BJ (cell line): ENCODE results near the gene GHRHR. TPM values are rescaled to one million over a fixed set of nuclear protein-coding genes. Genes with fewer than 3 reads are reported as not detected.

Source experiments
- CTCF ChIA-PET: fragments of 350-600 bp; formaldehyde crosslinking; extraction: SDS; loops from one replicate; lab custom pipeline; 2021; ENCODE audit warnings: antibody characterized with exemption, inconsistent platforms; lab: Yijun Ruan, JAX
- POLR2A ChIA-PET: fragments of 300-600 bp; sonication (Branson Sonifier 250); formaldehyde crosslinking; extraction: SDS; loops from one replicate; lab custom pipeline; 2021; ENCODE audit warnings: antibody characterized with exemption; lab: Charles Lee
- DNase-seq: peaks from one replicate; pipeline ENCODE4 v3.0.0-alpha.2; 2011; ENCODE audit warnings: low read depth
- H3K27me3 ChIP-seq: 2 replicates; pipeline ENCODE4 v1.6.0; 2011; ENCODE audit warnings: low read length; ENCODE audit not compliant: control insufficient read depth, insufficient read depth
- H3K36me3 ChIP-seq: 2 replicates; pipeline ENCODE4 v1.5.1; 2011; ENCODE audit warnings: low read length; ENCODE audit not compliant: control insufficient read depth, insufficient read depth
- H3K4me3 ChIP-seq: 2 replicates; pipeline ENCODE4 v1.5.1; 2011; ENCODE audit warnings: low read depth, mild to moderate bottlenecking, control low read depth, low read length
- polyA plus RNA-seq: library from polyadenylated mRNA; depleted of rRNA; stranded (reverse); fragments of >200 nt; gene quantifications from 2 replicates; pipeline ENCODE4 v1.2.3, GENCODE V29; 2011
- TF ChIP-seq, protein P1 (sequence below): IDR thresholded peaks from 2 replicates; pipeline ENCODE4 v1.5.1; 2011; ENCODE audit warnings: low read depth, mild to moderate bottlenecking, control low read depth, inconsistent platforms, low read length, moderate library complexity; ENCODE audit not compliant: insufficient read depth

Gene GHRHR
- polyA plus RNA-seq, 1 experiment = not detected

DNA sequence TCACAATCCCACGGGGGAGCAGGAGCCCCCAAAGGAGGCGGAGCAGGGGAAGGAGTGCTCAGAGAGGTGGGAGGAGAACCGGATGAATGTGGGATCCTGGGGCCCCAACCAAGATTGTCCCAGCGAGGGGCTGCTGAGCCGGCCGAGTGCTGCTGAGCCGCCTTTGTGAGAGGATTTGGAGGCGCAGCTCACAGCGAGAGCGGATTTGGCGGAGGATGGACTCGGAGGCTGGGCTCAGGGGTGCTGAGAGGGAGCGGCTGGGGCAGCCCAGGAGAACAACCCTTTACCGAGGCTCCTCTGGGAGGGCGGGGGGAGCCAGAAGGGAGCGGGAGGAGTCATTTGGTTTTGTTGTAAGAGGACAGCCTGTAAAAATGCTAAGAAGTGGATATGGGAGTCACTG is 23.0 kb downstream of the GHRHR start:
- ChIA-PET POLR2A (interaction anchor here (0.6 kb wide), 1 partner anchor 509 kb away, joined by 5 read pairs; no protein-coding TSS in a partner anchor), CTCF (interaction anchor here (4.2 to 10.0 kb wide), 2 partner anchors 136 to 148 kb away, joined by 25 to 255 read pairs; no protein-coding TSS in a partner anchor)
- no peaks in the 10 kb centered on the region for H3K36me3 ChIP-seq

DNA sequence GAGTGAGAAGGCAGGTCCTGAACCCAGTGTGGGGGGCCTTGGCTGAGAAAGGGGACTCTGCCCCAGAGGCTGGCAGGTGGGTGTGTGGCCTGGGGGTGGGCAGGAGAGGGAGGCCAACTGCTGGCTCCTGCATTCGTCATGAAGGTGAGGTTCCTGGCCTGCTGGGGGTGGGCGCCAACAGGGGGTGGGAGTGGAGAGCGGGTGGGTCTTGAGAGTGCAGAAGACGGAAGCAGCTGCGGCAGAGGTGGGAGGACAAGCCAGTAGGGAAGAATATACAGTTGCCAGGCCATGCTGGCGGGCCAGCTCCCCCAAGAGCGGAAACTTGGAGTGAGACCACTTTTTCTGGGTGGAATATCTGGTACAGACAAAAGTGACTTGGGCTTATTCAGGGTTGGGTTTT is 23.4 kb downstream of the GHRHR start:
- DNase-seq = no peak
- Histone ChIP-seq H3K4me3 (no peak overlapping the region), H3K27me3 (no peaks in the 10 kb centered on the region; the same call in 1 of the 2 replicates), H3K36me3 (no peaks in the 10 kb centered on the region)
- ChIA-PET POLR2A (interaction anchor here (0.6 kb wide), 1 partner anchor 509 kb away, joined by 5 read pairs; no protein-coding TSS in a partner anchor), CTCF (interaction anchor here (4.2 to 10.0 kb wide), 2 partner anchors 136 to 147 kb away, joined by 25 to 255 read pairs; no protein-coding TSS in a partner anchor)
- TF ChIP-seq, protein P1, sequence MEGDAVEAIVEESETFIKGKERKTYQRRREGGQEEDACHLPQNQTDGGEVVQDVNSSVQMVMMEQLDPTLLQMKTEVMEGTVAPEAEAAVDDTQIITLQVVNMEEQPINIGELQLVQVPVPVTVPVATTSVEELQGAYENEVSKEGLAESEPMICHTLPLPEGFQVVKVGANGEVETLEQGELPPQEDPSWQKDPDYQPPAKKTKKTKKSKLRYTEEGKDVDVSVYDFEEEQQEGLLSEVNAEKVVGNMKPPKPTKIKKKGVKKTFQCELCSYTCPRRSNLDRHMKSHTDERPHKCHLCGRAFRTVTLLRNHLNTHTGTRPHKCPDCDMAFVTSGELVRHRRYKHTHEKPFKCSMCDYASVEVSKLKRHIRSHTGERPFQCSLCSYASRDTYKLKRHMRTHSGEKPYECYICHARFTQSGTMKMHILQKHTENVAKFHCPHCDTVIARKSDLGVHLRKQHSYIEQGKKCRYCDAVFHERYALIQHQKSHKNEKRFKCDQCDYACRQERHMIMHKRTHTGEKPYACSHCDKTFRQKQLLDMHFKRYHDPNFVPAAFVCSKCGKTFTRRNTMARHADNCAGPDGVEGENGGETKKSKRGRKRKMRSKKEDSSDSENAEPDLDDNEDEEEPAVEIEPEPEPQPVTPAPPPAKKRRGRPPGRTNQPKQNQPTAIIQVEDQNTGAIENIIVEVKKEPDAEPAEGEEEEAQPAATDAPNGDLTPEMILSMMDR = no peak

More for the DNA sequence above, 23.0 kb downstream of the GHRHR start:
- Histone ChIP-seq H3K27me3 (no peaks in the 10 kb centered on the region; the same call in 1 of the 2 replicates), H3K4me3 (no peak overlapping the region)
- no peak for DNase-seq
- TF ChIP-seq, protein P1 = no peak

GRCh38 chr7:30987936-30988335 is 24.2 kb downstream of the GHRHR start:
- ChIA-PET POLR2A (no interaction called here), CTCF (interaction anchor here (0.9 to 5.2 kb wide), 2 partner anchors 134 to 188 kb away, joined by 3 to 38 read pairs; no protein-coding TSS in a partner anchor)
- no peak for DNase-seq
- TF ChIP-seq, protein P1 = no peak
- Histone ChIP-seq H3K4me3 (no peak overlapping the region), H3K27me3 (no peaks in the 10 kb centered on the region; the same call in 1 of the 2 replicates), H3K36me3 (no peaks in the 10 kb centered on the region)

DNA sequence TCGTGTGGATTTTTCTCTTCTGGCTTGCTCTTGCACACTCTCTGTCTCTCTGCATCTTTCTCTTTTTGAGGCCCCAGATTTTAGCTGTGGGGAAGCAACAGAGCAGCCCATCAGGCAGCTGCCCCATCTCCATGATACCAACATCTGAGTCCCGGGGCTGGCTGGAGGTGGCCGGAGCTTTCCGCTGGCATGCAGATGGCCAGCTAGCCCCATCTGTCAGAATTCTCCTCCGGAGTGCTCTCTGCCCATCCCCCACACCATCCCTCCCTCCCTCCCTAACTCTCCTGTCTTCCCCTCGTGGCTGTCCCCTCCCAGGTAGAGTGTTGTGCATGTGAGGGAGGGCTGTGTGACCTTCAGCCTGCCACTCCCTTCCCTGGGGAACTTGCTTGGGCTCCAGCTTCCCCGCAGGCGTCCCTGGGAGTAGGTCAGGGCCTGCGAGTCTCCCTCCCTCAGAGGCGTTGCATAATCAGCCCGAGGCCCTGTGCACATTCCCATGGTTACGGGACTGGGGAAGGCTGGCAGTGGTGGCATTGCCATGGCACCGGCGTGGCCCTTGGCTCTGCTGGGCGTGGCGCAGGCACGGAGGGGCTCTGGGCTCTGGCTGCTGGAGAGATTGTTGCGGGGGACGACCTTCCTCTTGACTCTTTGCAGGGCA is 24.7 kb downstream of the GHRHR start:
- TF ChIP-seq, protein P1 = no peak
- DNase-seq = no peak
- Histone ChIP-seq H3K27me3 (no peaks in the 10 kb centered on the region; the same call in 1 of the 2 replicates), H3K4me3 (no peak overlapping the region), H3K36me3 (no peaks in the 10 kb centered on the region)
- CTCF ChIA-PET = interaction anchor here (0.9 to 5.2 kb wide), 2 partner anchors 133 to 189 kb away, joined by 3 to 38 read pairs; no protein-coding TSS in a partner anchor
- POLR2A ChIA-PET = no interaction called here

- Histone ChIP-seq H3K36me3 (no peaks in the 10 kb centered on the region), H3K27me3 (no peaks in the 10 kb centered on the region), H3K4me3 (no peak overlapping the region)
- no peak for DNase-seq
- TF ChIP-seq, protein P1 = no peak
- CTCF ChIA-PET = interaction anchor here (0.9 to 5.2 kb wide), 5 partner anchors 13 to 250 kb away, joined by 3 to 38 read pairs (median 3); no protein-coding TSS in a partner anchor
- POLR2A ChIA-PET = no interaction called here
Observed at GRCh38 chr7:30989008-30989823, 25.5 kb downstream of the GHRHR start.
